HepG2 (cell line): Measurements from ENCODE around the gene ZNF3. TPM values are rescaled to one million over a fixed set of nuclear protein-coding genes. Genes with fewer than 3 reads are reported as not detected.

ENCODE experiments used
- BHLHE40 ChIP-seq: IDR thresholded peaks from 2 replicates; pipeline ENCODE4 v1.6.1; 2011; ENCODE audit warnings: low read length, improper control_type of control experiment
- DPF2 ChIP-seq: sonication (generic); formaldehyde crosslinking; IDR thresholded peaks from 2 replicates; pipeline ENCODE4 v1.4.0; 2020; ENCODE audit warnings: mild to moderate bottlenecking, low read depth, missing genetic modification reagents, borderline replicate concordance
- FIP1L1 ChIP-seq: fragments of 200-400 bp; formaldehyde crosslinking; IDR thresholded peaks from 2 replicates; pipeline ENCODE4 v1.6.1; 2018; ENCODE audit warnings: low read depth, mild to moderate bottlenecking, low read length, moderate library complexity, borderline replicate concordance; ENCODE audit not compliant: insufficient read depth
- GATA4 ChIP-seq: sonication (generic); IDR thresholded peaks from 2 replicates; pipeline ENCODE4 v1.6.1; 2016; ENCODE audit warnings: antibody characterized with exemption, low read depth, borderline replicate concordance
- GLMP ChIP-seq: sonication (generic); formaldehyde crosslinking; IDR thresholded peaks from 2 replicates; pipeline ENCODE4 v1.9.0; 2021; ENCODE audit warnings: missing genetic modification reagents, mild to moderate bottlenecking, borderline replicate concordance
- HHEX ChIP-seq: IDR thresholded peaks from 2 replicates; pipeline ENCODE4 v1.6.1; 2016; ENCODE audit warnings: control low read depth
- KDM5B ChIP-seq: sonication (generic); formaldehyde crosslinking; IDR thresholded peaks from 2 replicates; pipeline ENCODE4 v1.4.0; 2020; ENCODE audit warnings: missing genetic modification reagents, mild to moderate bottlenecking, borderline replicate concordance
- KLF9 ChIP-seq: IDR thresholded peaks from 2 replicates; pipeline ENCODE4 v1.6.1; 2016; ENCODE audit warnings: low read depth
- LCORL ChIP-seq, 2 experiments: fragments of 450-650 bp in 1 of 2; sonication (generic) in 1 of 2; formaldehyde crosslinking in 1 of 2; IDR thresholded peaks; 2 replicates each; pipeline versions ENCODE4 v1.5.0 to v1.6.1; 2017 to 2020; ENCODE audit warnings: antibody characterized with exemption in 1 of 2, missing genetic modification reagents in 1 of 2
- MAF1 ChIP-seq: sonication (generic); formaldehyde crosslinking; IDR thresholded peaks from 2 replicates; pipeline ENCODE4 v1.5.0; 2020; ENCODE audit warnings: missing genetic modification reagents, borderline replicate concordance
- MED13 ChIP-seq: sonication (generic); formaldehyde crosslinking; IDR thresholded peaks from 2 replicates; pipeline ENCODE4 v1.5.0; 2020; ENCODE audit warnings: missing genetic modification reagents
- MTA1 ChIP-seq: sonication (generic); formaldehyde crosslinking; IDR thresholded peaks from 2 replicates; pipeline ENCODE4 v1.4.0; 2020; ENCODE audit warnings: missing genetic modification reagents, mild to moderate bottlenecking, borderline replicate concordance
- NR2F1 ChIP-seq, 2 experiments: fragments of 450-650 bp in 1 of 2; formaldehyde crosslinking in 1 of 2; IDR thresholded peaks; 2 replicates each; pipeline versions ENCODE4 v1.5.0 to v1.6.1; 2016 to 2020; ENCODE audit warnings: mild to moderate bottlenecking in 1 of 2, missing compliant biosample characterization in 1 of 2, missing genetic modification reagents in 1 of 2, moderate library complexity in 1 of 2
- PRDM10 ChIP-seq: sonication (generic); formaldehyde crosslinking; IDR thresholded peaks from 2 replicates; pipeline ENCODE4 v1.4.0; 2020; ENCODE audit warnings: low read depth, missing genetic modification reagents
- SMYD3 ChIP-seq: sonication (generic); formaldehyde crosslinking; IDR thresholded peaks from 2 replicates; pipeline ENCODE4 v1.8.1; 2023; ENCODE audit warnings: mild to moderate bottlenecking, missing genetic modification reagents
- ZBTB38 ChIP-seq: sonication (generic); formaldehyde crosslinking; IDR thresholded peaks from 2 replicates; pipeline ENCODE4 v1.5.1; 2020; ENCODE audit warnings: mild to moderate bottlenecking, missing genetic modification reagents
- ZFYVE20 ChIP-seq: sonication (generic); formaldehyde crosslinking; IDR thresholded peaks from 2 replicates; pipeline ENCODE4 v1.8.0; 2023; ENCODE audit warnings: low read depth, mild to moderate bottlenecking, moderate library complexity, missing genetic modification reagents, borderline replicate concordance
- ZNF432 ChIP-seq: sonication (generic); formaldehyde crosslinking; IDR thresholded peaks from 2 replicates; pipeline ENCODE4 v1.5.0; 2020; ENCODE audit warnings: missing genetic modification reagents, mild to moderate bottlenecking, borderline replicate concordance
- ZNF546 ChIP-seq: sonication (generic); formaldehyde crosslinking; conservative IDR thresholded peaks from 2 replicates; pipeline ENCODE4 v1.8.1; 2023; ENCODE audit warnings: mild to moderate bottlenecking, missing genetic modification reagents
- ZXDC ChIP-seq: sonication (generic); formaldehyde crosslinking; IDR thresholded peaks from 2 replicates; pipeline ENCODE4 v1.5.0; 2020; ENCODE audit warnings: mild to moderate bottlenecking, missing genetic modification reagents
- polyA plus RNA-seq, 8 experiments: library from polyadenylated mRNA; depleted of rRNA in 3 of 8; stranded (reverse) in 7 of 8; unstranded in 1 of 8; fragments of >200 nt; fragmentation: Illumina TruSeq in 4 of 8; extraction: Trizol in 4 of 8; gene quantifications; 2 replicates each; pipeline versions ENCODE4 v1.2.1 to v1.2.3, GENCODE V29; 2011 to 2016; ENCODE audit warnings: low read depth in 4 of 8, missing spikeins in 1 of 8, mixed read lengths in 1 of 8; ENCODE audit not compliant: insufficient read depth in 1 of 8
- total RNA-seq, 5 experiments: library from RNA; depleted of rRNA; stranded (reverse); fragments of >200 nt; fragmentation: Illumina TruSeq; extraction: Trizol; gene quantifications; 2 replicates each; pipeline ENCODE4 v1.2.3, GENCODE V29; 2016; ENCODE audit warnings: low read depth in 1 of 5

ZNF3 gene
- total and polyA plus RNA-seq, 2 of the 13 experiments (the other 11 are each of a cell fraction or from before 2014, with no cell fraction given): 33.7 to 56.9 TPM

GRCh38 chr7:100088621-100089457 lies 7.3 kb upstream of the ZNF3 start, which contains the start of gene COPS6 (continued):
- TF ChIP-seq GLMP (CRISPR knock-in tag) (no peak), MTA1 (CRISPR knock-in tag) (peak; percentile 82; the same call in 1 of the 2 replicates), HHEX (CRISPR knock-in tag) (no peak), BHLHE40 (0 out of 2 replicates have a peak, but pooled peaks have one; percentile 32), NR2F1 (CRISPR knock-in tag; IDR thresholded peaks at IDR 0.05) (no peak; a peak in 1 of 4 replicates), ZXDC (CRISPR knock-in tag) (peak; percentile 88), KDM5B (CRISPR knock-in tag) (peak; percentile 97), KLF9 (CRISPR knock-in tag) (no peak), ZNF546 (CRISPR knock-in tag) (peak; percentile 98), FIP1L1 (no peak), MED13 (CRISPR knock-in tag) (peak; percentile 61; the same call in 1 of the 2 replicates), GATA4 (peak; percentile 63; the same call in 1 of the 2 replicates), ZNF432 (CRISPR knock-in tag) (0 out of 2 replicates have a peak, but pooled peaks have one; percentile 52), ZBTB38 (CRISPR knock-in tag) (peak; percentile 90), SMYD3 (CRISPR knock-in tag) (peak; percentile 76), DPF2 (CRISPR knock-in tag) (no peak), MAF1 (no peak; the same call in 1 of the 2 replicates), PRDM10 (CRISPR knock-in tag) (no peak), LCORL (IDR thresholded peaks at IDR 0.05) (no peak), LCORL (CRISPR knock-in tag; IDR thresholded peaks at IDR 0.05) (0 out of 2 replicates have a peak, but pooled peaks have one; percentile 31), ZFYVE20 (CRISPR knock-in tag) (peak; percentile 78; the same call in 1 of the 2 replicates)
